Esophagus squamous epithelium (tissue), 5 donors: ENCODE measurements around the gene FAR1. TPM values are rescaled to one million over a fixed set of nuclear protein-coding genes. Genes with fewer than 3 reads are reported as not detected.

Experiments
- DNase-seq: peaks from one replicate; lab custom pipeline; 2025; lab: John Stamatoyannopoulos, UW
- H3K27ac ChIP-seq, 4 donors: fragments of 200-600 bp; sonication (generic); one replicate each; pipeline ENCODE4 v1.5.1; 2016 to 2019; ENCODE audit warnings: mild to moderate bottlenecking in 1 of 4
- H3K27me3 ChIP-seq, 4 donors: fragments of 200-600 bp; sonication (generic); 1 replicate in 3 of 4; 2 replicates in 1 of 4; pipeline versions ENCODE4 v1.5.1 to v1.6.0; 2017 to 2021; ENCODE audit warnings: antibody characterized with exemption in 1 of 4
- H3K36me3 ChIP-seq, 3 donors: fragments of 200-600 bp; sonication (generic); one replicate each; pipeline ENCODE4 v1.5.1; 2016 to 2019
- H3K4me1 ChIP-seq, 3 donors: fragments of 200-600 bp; sonication (generic); one replicate each; pipeline ENCODE4 v1.5.1; 2017 to 2019
- H3K4me3 ChIP-seq, 4 donors: fragments of 200-600 bp; sonication (generic); 1 replicate in 3 of 4; 2 replicates in 1 of 4; pipeline ENCODE4 v1.5.1; 2016 to 2019; ENCODE audit warnings: mild to moderate bottlenecking in 2 of 4, moderate library complexity in 1 of 4
- H3K9me3 ChIP-seq, 3 donors: fragments of 200-600 bp; sonication (generic); one replicate each; pipeline ENCODE4 v1.5.1; 2016 to 2019
- CTCF ChIP-seq, 6 experiments: fragments of 450-650 bp in 4 of 6; fragments of 200-600 bp in 2 of 6; sonication (generic) in 2 of 6; IDR thresholded peaks; one replicate each; pipeline ENCODE4 v1.5.1; 2016 to 2019; ENCODE audit warnings: antibody characterized with exemption in 6 of 6, mild to moderate bottlenecking in 4 of 6, moderate library complexity in 4 of 6
- POLR2A ChIP-seq, 4 donors: fragments of 450-650 bp; IDR thresholded peaks; one replicate each; pipeline ENCODE4 v1.6.1; 2017; ENCODE audit warnings: antibody characterized with exemption in 4 of 4, mild to moderate bottlenecking in 4 of 4, moderate library complexity in 3 of 4
- WGBS, 2 donors: methylation state at CpG; one replicate each; pipeline ENCODE4 v1.1.5; 2018; 5-methylcytosine and 5-hydroxymethylcytosine counted together
- intact Hi-C: fragments of 100-400 bp; cut with DNase I; formaldehyde crosslinking; loops from one replicate; pipeline ENCODE4 v1.15.0; 2022
- total RNA-seq, 4 donors: library from RNA; depleted of rRNA; stranded (reverse); fragments of >200 nt; gene quantifications; one replicate each; pipeline ENCODE4 v1.1.0, GENCODE V29; 2016
- donor health status: DM: yes; HTN: yes; CAD: no.

Gene FAR1
- total RNA-seq, 4 donors from 2014 or later, result 78.2 to 135 (median 98.6) TPM

- no peaks in the 10 kb centered on the region for H3K27me3 ChIP-seq
- WGBS, 2 donors, result 94 to 96% methylated on average over 1 of the region's 1 CpG
- H3K9me3 ChIP-seq, result no peaks in the 10 kb centered on the region
- H3K4me3 ChIP-seq, result no peak overlapping the region
- H3K36me3 ChIP-seq, result peaks cover 0 to 82% (median 0%) of the 10 kb centered on the region in 3 donors
- H3K4me1 ChIP-seq, result peaks cover 3 to 8% (median 7%) of the 10 kb centered on the region in 3 donors
- H3K27ac ChIP-seq, result no peak overlapping the region
- intact Hi-C loops, result no loop called here
- no peak for TF ChIP-seq CTCF (IDR thresholded peaks at IDR 0.05)
- TF ChIP-seq POLR2A (IDR thresholded peaks at IDR 0.05), result no peak
- no peak for DNase-seq
Measured at GRCh38 chr11:13697710-13698109, 29.2 kb downstream of the FAR1 start.

GRCh38 chr11:13698132-13698531, 29.7 kb downstream of the FAR1 start:
- intact Hi-C loops, result no loop called here
- TF ChIP-seq POLR2A (IDR thresholded peaks at IDR 0.05) (no peak), CTCF (IDR thresholded peaks at IDR 0.05) (no peak)
- DNase-seq, result no peak
- peaks cover 0 to 86% (median 0%) of the 10 kb centered on the region in 3 donors for H3K36me3 ChIP-seq
- H3K27ac ChIP-seq, result no peak overlapping the region
- 80 to 90% methylated on average over 2 of the region's 2 CpGs for WGBS, 2 donors
- no peak overlapping the region for H3K4me3 ChIP-seq
- H3K27me3 ChIP-seq, result no peaks in the 10 kb centered on the region
- peaks cover 2 to 4% (median 4%) of the 10 kb centered on the region in 3 donors for H3K4me1 ChIP-seq
- H3K9me3 ChIP-seq, result no peaks in the 10 kb centered on the region

GRCh38 chr11:13699041-13699440, 30.6 kb downstream of the FAR1 start:
- H3K4me3 ChIP-seq, result no peak overlapping the region
- H3K4me1 ChIP-seq, result no peaks in the 10 kb centered on the region
- WGBS, 2 donors, result 82 to 95% methylated on average over 2 of the region's 2 CpGs
- H3K36me3 ChIP-seq, result peaks cover 0 to 95% (median 0%) of the 10 kb centered on the region in 3 donors
- no peak overlapping the region for H3K27ac ChIP-seq
- intact Hi-C loops, result no loop called here
- no peak for DNase-seq
- no peaks in the 10 kb centered on the region for H3K9me3 ChIP-seq
- no peak for TF ChIP-seq CTCF (IDR thresholded peaks at IDR 0.05)
- no peaks in the 10 kb centered on the region for H3K27me3 ChIP-seq

- no peaks in the 10 kb centered on the region for H3K4me1 ChIP-seq
- WGBS, 2 donors, result 88 to 100% methylated on average over 1 of the region's 1 CpG
- DNase-seq, result no peak
- no peak overlapping the region for H3K4me3 ChIP-seq
- H3K27me3 ChIP-seq, result no peaks in the 10 kb centered on the region
- H3K36me3 ChIP-seq, result peaks cover 0 to 98% (median 0%) of the 10 kb centered on the region in 3 donors
- TF ChIP-seq POLR2A (IDR thresholded peaks at IDR 0.05), result no peak
- TF ChIP-seq CTCF (IDR thresholded peaks at IDR 0.05), result no peak
- no peaks in the 10 kb centered on the region for H3K9me3 ChIP-seq
- intact Hi-C loops, result no loop called here
- H3K27ac ChIP-seq, result no peak overlapping the region
Measured at GRCh38 chr11:13699870-13700269, 31.4 kb downstream of the FAR1 start.

GRCh38 chr11:13701506-13701905, 33.0 kb downstream of the FAR1 start:
- Histone ChIP-seq H3K4me1 (no peaks in the 10 kb centered on the region), H3K4me3 (no peak overlapping the region), H3K27ac (no peak overlapping the region), H3K27me3 (no peaks in the 10 kb centered on the region), H3K9me3 (no peaks in the 10 kb centered on the region), H3K36me3 (peaks cover 0 to 96% (median 0%) of the 10 kb centered on the region in 3 donors)
- DNase-seq, result no peak
- intact Hi-C loops, result no loop called here
- 84 to 85% methylated on average over 2 of the region's 2 CpGs for WGBS, 2 donors
- TF ChIP-seq CTCF (IDR thresholded peaks at IDR 0.05) (no peak), POLR2A (IDR thresholded peaks at IDR 0.05) (no peak)
